Transverse colon (tissue), 4 donors: ENCODE measurements around the gene HAO2.

Experiments
- EP300 ChIP-seq: sonication (generic); formaldehyde crosslinking; IDR thresholded peaks from one replicate; pipeline ENCODE4 v1.6.1; 2017; ENCODE audit warnings: antibody characterized with exemption, low read depth
- POLR2A ChIP-seq: fragments of 450-650 bp; IDR thresholded peaks from one replicate; pipeline ENCODE4 v1.6.1; 2016; ENCODE audit warnings: antibody characterized with exemption, mild to moderate bottlenecking, moderate library complexity
- POLR2AphosphoS5 ChIP-seq, 3 donors: sonication (generic); formaldehyde crosslinking; IDR thresholded peaks; one replicate each; pipeline ENCODE4 v1.6.1; 2016; ENCODE audit warnings: antibody characterized with exemption in 3 of 3
- TF ChIP-seq, protein P1 (sequence below), 5 experiments: fragments of 200-600 bp in 3 of 5; fragments of 450-650 bp in 2 of 5; sonication (generic) in 3 of 5; IDR thresholded peaks; 1 replicate in 2 of 5; 2 replicates in 3 of 5; pipeline ENCODE4 v1.5.1; 2016 to 2017; ENCODE audit warnings: antibody characterized with exemption in 5 of 5, inconsistent platforms in 3 of 5, mild to moderate bottlenecking in 2 of 5, moderate library complexity in 1 of 5

DNA sequence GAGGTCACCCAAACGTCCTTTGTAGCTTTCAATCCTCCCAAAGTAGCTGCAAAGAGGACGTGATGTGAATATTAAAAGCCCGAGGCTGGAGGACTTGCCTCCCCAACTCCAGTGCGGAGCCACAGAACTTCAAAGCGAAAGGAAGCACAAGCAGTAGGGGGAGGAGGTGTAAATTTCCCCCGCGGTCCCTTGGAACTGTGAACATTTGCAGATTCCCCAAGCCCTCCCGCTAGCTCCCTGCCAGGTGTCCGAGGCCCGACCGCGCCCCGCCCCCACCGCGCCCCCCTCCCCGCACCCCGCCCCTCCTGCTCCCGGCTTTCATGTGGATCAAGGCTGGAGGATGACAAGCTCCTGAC, 41.5 kb upstream of the HAO2 start:
- TF ChIP-seq, protein P1, sequence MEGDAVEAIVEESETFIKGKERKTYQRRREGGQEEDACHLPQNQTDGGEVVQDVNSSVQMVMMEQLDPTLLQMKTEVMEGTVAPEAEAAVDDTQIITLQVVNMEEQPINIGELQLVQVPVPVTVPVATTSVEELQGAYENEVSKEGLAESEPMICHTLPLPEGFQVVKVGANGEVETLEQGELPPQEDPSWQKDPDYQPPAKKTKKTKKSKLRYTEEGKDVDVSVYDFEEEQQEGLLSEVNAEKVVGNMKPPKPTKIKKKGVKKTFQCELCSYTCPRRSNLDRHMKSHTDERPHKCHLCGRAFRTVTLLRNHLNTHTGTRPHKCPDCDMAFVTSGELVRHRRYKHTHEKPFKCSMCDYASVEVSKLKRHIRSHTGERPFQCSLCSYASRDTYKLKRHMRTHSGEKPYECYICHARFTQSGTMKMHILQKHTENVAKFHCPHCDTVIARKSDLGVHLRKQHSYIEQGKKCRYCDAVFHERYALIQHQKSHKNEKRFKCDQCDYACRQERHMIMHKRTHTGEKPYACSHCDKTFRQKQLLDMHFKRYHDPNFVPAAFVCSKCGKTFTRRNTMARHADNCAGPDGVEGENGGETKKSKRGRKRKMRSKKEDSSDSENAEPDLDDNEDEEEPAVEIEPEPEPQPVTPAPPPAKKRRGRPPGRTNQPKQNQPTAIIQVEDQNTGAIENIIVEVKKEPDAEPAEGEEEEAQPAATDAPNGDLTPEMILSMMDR (IDR thresholded peaks at IDR 0.05), result no peak
- TF ChIP-seq EP300 (no peak), POLR2AphosphoS5 (IDR thresholded peaks at IDR 0.05) (no peak), POLR2A (no peak)
